HUES64 (cell line): ENCODE measurements around the gene RNASEH1.
A peak's percentile ranks its signal among the peaks of the same experiment; 100 is the strongest.

Experiments used
- H3K27ac ChIP-seq: 2 replicates; pipeline ENCODE4 v1.7.0; 2013; ENCODE audit warnings: low read depth, low read length, inconsistent platforms
- H3K27me3 ChIP-seq: 2 replicates; pipeline ENCODE4 v1.6.1; 2013; ENCODE audit warnings: mild to moderate bottlenecking, low read length; ENCODE audit not compliant: insufficient read depth
- H3K36me3 ChIP-seq: 2 replicates; pipeline ENCODE4 v1.6.1; 2013; ENCODE audit warnings: mild to moderate bottlenecking, low read length; ENCODE audit not compliant: insufficient read depth
- H3K4me1 ChIP-seq: 2 replicates; pipeline ENCODE4 v1.6.1; 2013; ENCODE audit warnings: mild to moderate bottlenecking, low read length, moderate library complexity; ENCODE audit not compliant: insufficient read depth
- H3K4me3 ChIP-seq: 2 replicates; pipeline ENCODE4 v1.5.1; 2013; ENCODE audit warnings: mild to moderate bottlenecking, low read length, moderate library complexity
- H3K9ac ChIP-seq: 2 replicates; pipeline ENCODE4 v1.6.1; 2013; ENCODE audit warnings: mild to moderate bottlenecking, low read depth, low read length
- H3K9me3 ChIP-seq: 2 replicates; pipeline ENCODE4 v1.6.1; 2013; ENCODE audit warnings: low read depth, low read length; ENCODE audit not compliant: insufficient read depth
- WGBS: fragments of 150-250, 120-280 bp; methylation state at CpG from one replicate; pipeline ENCODE4 v1.1.7; 2013; ENCODE audit warnings: missing lambda C conversion rate; 5-methylcytosine and 5-hydroxymethylcytosine counted together

RNASEH1 gene

GRCh38 chr2:3545788-3546478 lies 12.2 kb downstream of the RNASEH1 start:
- H3K4me3 ChIP-seq, result no peak overlapping the region
- no peaks in the 10 kb centered on the region for H3K4me1 ChIP-seq
- no peak overlapping the region for H3K9ac ChIP-seq
- peaks cover 97% of the 10 kb centered on the region for H3K36me3 ChIP-seq
- no peak overlapping the region for H3K27ac ChIP-seq
- WGBS, result 95% methylated on average over 10 of the region's 10 CpGs
- H3K27me3 ChIP-seq, result no peaks in the 10 kb centered on the region
- H3K9me3 ChIP-seq, result no peaks in the 10 kb centered on the region

- 92% methylated on average over 6 of the region's 6 CpGs for WGBS
- Histone ChIP-seq H3K4me3 (no peak overlapping the region), H3K9ac (no peak overlapping the region), H3K9me3 (no peaks in the 10 kb centered on the region), H3K27me3 (no peaks in the 10 kb centered on the region), H3K36me3 (peaks cover 81% of the 10 kb centered on the region), H3K4me1 (no peaks in the 10 kb centered on the region), H3K27ac (no peak overlapping the region)
Observed at GRCh38 chr2:3543023-3543683, 15.0 kb downstream of the RNASEH1 start.

- Histone ChIP-seq H3K27me3 (no peaks in the 10 kb centered on the region), H3K4me3 (no peak overlapping the region), H3K4me1 (no peaks in the 10 kb centered on the region), H3K9me3 (no peaks in the 10 kb centered on the region), H3K9ac (no peak overlapping the region), H3K36me3 (peaks cover 70% of the 10 kb centered on the region), H3K27ac (no peak overlapping the region)
- WGBS, result 91% methylated on average over 5 of the region's 5 CpGs
Observed at GRCh38 chr2:3542107-3542506, 16.0 kb downstream of the RNASEH1 start.

GRCh38 chr2:3539836-3540235 lies 18.3 kb downstream of the RNASEH1 start:
- 95% methylated on average over 9 of the region's 9 CpGs for WGBS
- H3K9me3 ChIP-seq, result no peaks in the 10 kb centered on the region
- no peak overlapping the region for H3K27ac ChIP-seq
- H3K27me3 ChIP-seq, result no peaks in the 10 kb centered on the region
- H3K36me3 ChIP-seq, result peaks cover 48% of the 10 kb centered on the region
- no peaks in the 10 kb centered on the region for H3K4me1 ChIP-seq
- H3K9ac ChIP-seq, result no peak overlapping the region
- no peak overlapping the region for H3K4me3 ChIP-seq

- WGBS, result 66% methylated on average over 16 of the region's 16 CpGs
- H3K9me3 ChIP-seq, result 0 out of 2 replicates have a peak, but pooled peaks cover 5% of the 10 kb centered on the region
- peak overlapping the region; percentile 61; the same call in 1 of the 2 replicates for H3K27ac ChIP-seq
- H3K4me1 ChIP-seq, result no peaks in the 10 kb centered on the region
- H3K9ac ChIP-seq, result no peak overlapping the region
- H3K36me3 ChIP-seq, result peaks cover 20% of the 10 kb centered on the region
- peak overlapping the region; percentile 33 for H3K4me3 ChIP-seq
- H3K27me3 ChIP-seq, result no peaks in the 10 kb centered on the region
Observed at GRCh38 chr2:3536682-3537632, 21.2 kb downstream of the RNASEH1 start.

- Histone ChIP-seq H3K27me3 (no peaks in the 10 kb centered on the region), H3K9ac (0 out of 2 replicates have a peak overlapping the region, but pooled peaks have one; percentile 41), H3K27ac (peak overlapping the region; percentile 61), H3K4me3 (peak overlapping the region; percentile 33), H3K9me3 (0 out of 2 replicates have a peak, but pooled peaks cover 5% of the 10 kb centered on the region), H3K36me3 (peaks cover 11% of the 10 kb centered on the region), H3K4me1 (no peaks in the 10 kb centered on the region)
- 55% methylated on average over 24 of the region's 24 CpGs for WGBS
Observed at GRCh38 chr2:3535794-3536681, 22.1 kb downstream of the RNASEH1 start.

GRCh38 chr2:3535467-3535793 lies 22.7 kb downstream of the RNASEH1 start:
- Histone ChIP-seq H3K4me3 (no peak overlapping the region), H3K4me1 (no peaks in the 10 kb centered on the region), H3K27ac (no peak overlapping the region; the same call in 1 of the 2 replicates), H3K9ac (no peak overlapping the region), H3K27me3 (no peaks in the 10 kb centered on the region), H3K36me3 (peaks cover 7% of the 10 kb centered on the region), H3K9me3 (0 out of 2 replicates have a peak, but pooled peaks cover 5% of the 10 kb centered on the region)
- WGBS, result 82% methylated on average over 5 of the region's 5 CpGs

- 93% methylated on average over 24 of the region's 24 CpGs for WGBS
- Histone ChIP-seq H3K27me3 (no peaks in the 10 kb centered on the region), H3K4me3 (no peak overlapping the region), H3K4me1 (no peaks in the 10 kb centered on the region), H3K9me3 (0 out of 2 replicates have a peak, but pooled peaks cover 5% of the 10 kb centered on the region), H3K9ac (no peak overlapping the region), H3K27ac (no peak overlapping the region), H3K36me3 (no peaks in the 10 kb centered on the region)
Observed at GRCh38 chr2:3534251-3534814, 23.8 kb downstream of the RNASEH1 start.

- no peaks in the 10 kb centered on the region for H3K36me3 ChIP-seq
- WGBS, result 90% methylated on average over 6 of the region's 6 CpGs
- H3K4me1 ChIP-seq, result no peaks in the 10 kb centered on the region
Observed at GRCh38 chr2:3533836-3534235, 24.3 kb downstream of the RNASEH1 start.

GRCh38 chr2:3532941-3533340 lies 25.2 kb downstream of the RNASEH1 start:
- no peaks in the 10 kb centered on the region for H3K27me3 ChIP-seq
- H3K9me3 ChIP-seq, result 0 out of 2 replicates have a peak, but pooled peaks cover 5% of the 10 kb centered on the region
- H3K36me3 ChIP-seq, result no peaks in the 10 kb centered on the region
- no peak overlapping the region for H3K4me3 ChIP-seq
- no peak overlapping the region for H3K9ac ChIP-seq
- no peak overlapping the region for H3K27ac ChIP-seq
- no peaks in the 10 kb centered on the region for H3K4me1 ChIP-seq
- WGBS, result 95% methylated on average over 12 of the region's 12 CpGs

More at GRCh38 chr2:3533836-3534235, 24.3 kb downstream of the RNASEH1 start:
- Histone ChIP-seq H3K9me3 (0 out of 2 replicates have a peak, but pooled peaks cover 5% of the 10 kb centered on the region), H3K4me3 (no peak overlapping the region), H3K27me3 (no peaks in the 10 kb centered on the region), H3K27ac (no peak overlapping the region), H3K9ac (no peak overlapping the region)
